Psoas muscle (tissue), 8 donors: ENCODE data around the gene MAP4K4. TPM values are rescaled to one million over a fixed set of nuclear protein-coding genes. Genes with fewer than 3 reads are reported as not detected.

Experiments used
- ATAC-seq, 4 donors: fragments of 200-7000 bp; cut with Tn5 transposase; one replicate each; pipeline ENCODE4 v1.9.1; 2020; ENCODE audit warnings: moderate library complexity in 3 of 4, mild to moderate bottlenecking in 2 of 4
- DNase-seq, 2 donors: peaks; one replicate each; pipeline ENCODE4 v3.0.0-alpha.2; 2020
- H3K27ac ChIP-seq: fragments of 200-600 bp; one replicate; pipeline ENCODE4 v1.8.0; 2022
- H3K27me3 ChIP-seq, 3 donors: fragments of 200-600 bp in 1 of 3; one replicate each; pipeline versions ENCODE4 v1.6.1 to v1.8.0; 2013 to 2022; ENCODE audit warnings: low read length in 2 of 3, mild to moderate bottlenecking in 2 of 3, moderate library complexity in 1 of 3; ENCODE audit not compliant: insufficient read depth in 3 of 3
- H3K36me3 ChIP-seq, 2 donors: fragments of 200-600 bp in 1 of 2; one replicate each; pipeline versions ENCODE4 v1.6.1 to v1.8.0; 2013 to 2022; ENCODE audit warnings: low read depth in 1 of 2, mild to moderate bottlenecking in 1 of 2, moderate library complexity in 1 of 2; ENCODE audit not compliant: insufficient read depth in 1 of 2
- H3K4me1 ChIP-seq: fragments of 200-600 bp; one replicate; pipeline ENCODE4 v1.8.0; 2022
- H3K4me3 ChIP-seq: fragments of 200-600 bp; one replicate; pipeline ENCODE4 v1.8.0; 2022; ENCODE audit warnings: mild to moderate bottlenecking
- H3K9me3 ChIP-seq: fragments of 200-600 bp; one replicate; pipeline ENCODE4 v1.8.0; 2022
- WGBS, 3 donors: extraction: QIAGEN DNeasy Blood & Tissue Kit; methylation state at CpG; one replicate each; pipeline versions ENCODE4 v1.1.6 to v1.1.7; 2013; 5-methylcytosine and 5-hydroxymethylcytosine counted together
- intact Hi-C, 2 donors: fragments of 100-400 bp; cut with DNase I; formaldehyde crosslinking; loops; one replicate each; pipeline versions ENCODE4 v1.11.0 to v1.14.2; 2022
- polyA plus RNA-seq, 3 donors: library from polyadenylated mRNA; stranded (reverse); fragments of 200-250 nt; gene quantifications; one replicate each; pipeline ENCODE4 v1.2.3, GENCODE V29; 2013
- total RNA-seq, 4 donors: library from RNA; stranded (reverse); fragmentation: NEBNext Ultra II Directional in 2 of 4; extraction: Animal tissue kit (Norgen Biotek cat#: 25700) in 2 of 4; gene quantifications; one replicate each; pipeline versions ENCODE4 v1.2.1 to v1.2.4, GENCODE V29; 2021 to 2023
- TF ChIP-seq, protein P1 (sequence below): fragments of 200-600 bp; IDR thresholded peaks from one replicate; pipeline ENCODE4 v1.8.0; 2022; ENCODE audit warnings: antibody characterized with exemption
- donor health status: healthy with polysubstance abuse.
- donor health status: DM: no; HTN: no; CAD: no; lungs with moderate emphysema.
- donor health status: Bipolar disorder and iron deficiency.
- donor health status: healthy.
- donor health status: DM: yes; HTN: yes; CAD: no.
- donor health status: DM: no; HTN: no; CAD: no.
- donor health status: DM: no; HTN: no; CAD: no.
- donor health status: DM: yes; HTN: yes; CAD: no.

Gene MAP4K4
- total and polyA plus RNA-seq, 7 donors = 20.1 to 99.9 (median 80.4) TPM

DNA sequence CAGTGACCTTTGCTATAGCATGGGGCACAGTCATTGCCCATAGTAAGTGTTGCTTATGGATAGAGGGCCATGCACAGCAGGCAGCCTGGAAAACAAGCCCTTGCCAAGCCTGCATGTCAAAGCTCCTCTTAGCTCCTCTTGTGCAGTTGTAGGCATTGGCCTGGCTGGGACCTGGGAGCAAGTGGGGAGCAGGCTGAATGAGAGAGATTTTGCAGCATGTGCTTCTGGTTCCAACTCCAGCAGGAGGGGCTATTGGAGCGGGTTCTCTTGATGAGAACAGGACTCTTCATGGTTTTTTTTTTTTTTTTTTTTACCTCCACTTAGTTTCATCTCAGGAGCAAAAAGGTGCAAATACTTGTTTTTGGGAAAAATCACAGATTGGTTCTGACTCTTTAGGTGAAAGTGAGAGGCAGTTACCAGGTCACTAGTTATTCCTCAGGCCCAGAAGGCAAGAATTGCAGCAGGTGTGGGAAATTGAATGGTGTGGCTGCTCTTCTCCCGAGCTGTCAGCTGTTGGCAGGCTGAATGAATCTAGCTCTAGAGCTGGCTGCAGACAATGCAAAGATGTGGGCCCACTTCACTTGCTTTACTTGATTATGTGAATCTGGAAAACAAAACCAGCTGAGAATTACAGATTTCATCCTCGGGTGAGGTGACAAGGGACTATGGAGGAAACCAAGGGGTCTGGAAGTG is 95.9 kb downstream of the MAP4K4 start:
- no peak overlapping the region for H3K27ac ChIP-seq
- H3K36me3 ChIP-seq = peaks cover 0 to 2% of the 10 kb centered on the region in 2 donors
- WGBS, 3 donors = 43 to 52% (median 44%) methylated on average over 3 of the region's 3 CpGs
- H3K9me3 ChIP-seq = no peaks in the 10 kb centered on the region
- DNase-seq (no peak), ATAC-seq (no peak)
- H3K27me3 ChIP-seq = no peaks in the 10 kb centered on the region
- peaks cover 30% of the 10 kb centered on the region for H3K4me1 ChIP-seq
- no peak overlapping the region for H3K4me3 ChIP-seq
- TF ChIP-seq, protein P1, sequence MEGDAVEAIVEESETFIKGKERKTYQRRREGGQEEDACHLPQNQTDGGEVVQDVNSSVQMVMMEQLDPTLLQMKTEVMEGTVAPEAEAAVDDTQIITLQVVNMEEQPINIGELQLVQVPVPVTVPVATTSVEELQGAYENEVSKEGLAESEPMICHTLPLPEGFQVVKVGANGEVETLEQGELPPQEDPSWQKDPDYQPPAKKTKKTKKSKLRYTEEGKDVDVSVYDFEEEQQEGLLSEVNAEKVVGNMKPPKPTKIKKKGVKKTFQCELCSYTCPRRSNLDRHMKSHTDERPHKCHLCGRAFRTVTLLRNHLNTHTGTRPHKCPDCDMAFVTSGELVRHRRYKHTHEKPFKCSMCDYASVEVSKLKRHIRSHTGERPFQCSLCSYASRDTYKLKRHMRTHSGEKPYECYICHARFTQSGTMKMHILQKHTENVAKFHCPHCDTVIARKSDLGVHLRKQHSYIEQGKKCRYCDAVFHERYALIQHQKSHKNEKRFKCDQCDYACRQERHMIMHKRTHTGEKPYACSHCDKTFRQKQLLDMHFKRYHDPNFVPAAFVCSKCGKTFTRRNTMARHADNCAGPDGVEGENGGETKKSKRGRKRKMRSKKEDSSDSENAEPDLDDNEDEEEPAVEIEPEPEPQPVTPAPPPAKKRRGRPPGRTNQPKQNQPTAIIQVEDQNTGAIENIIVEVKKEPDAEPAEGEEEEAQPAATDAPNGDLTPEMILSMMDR = no peak
- intact Hi-C loops = no loop called here

DNA sequence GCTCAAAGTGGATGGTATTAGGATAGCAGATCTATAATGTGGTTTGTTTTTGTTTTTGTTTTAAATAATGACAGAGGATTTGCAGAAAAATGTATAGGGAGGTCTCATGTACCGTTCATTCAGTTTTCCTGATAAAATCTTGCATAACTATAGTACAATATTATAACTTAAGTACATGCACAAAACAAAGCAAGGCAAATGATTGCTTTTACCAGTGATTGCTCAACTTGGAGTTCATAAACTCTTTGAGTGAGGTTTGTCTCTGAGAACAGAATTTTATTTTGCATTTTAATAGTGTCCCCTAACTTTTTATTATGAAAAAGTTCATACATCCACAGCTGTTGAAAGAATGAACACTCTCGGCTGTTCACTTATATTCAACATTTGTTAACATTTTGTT is 96.6 kb downstream of the MAP4K4 start:
- TF ChIP-seq, protein P1 = no peak
- Histone ChIP-seq H3K4me3 (no peak overlapping the region), H3K9me3 (no peaks in the 10 kb centered on the region), H3K4me1 (peaks cover 30% of the 10 kb centered on the region), H3K27ac (no peak overlapping the region), H3K27me3 (no peaks in the 10 kb centered on the region), H3K36me3 (peaks cover 0 to 2% of the 10 kb centered on the region in 2 donors)
- WGBS, 3 donors = 73 to 81% (median 79%) methylated on average over 2 of the region's 2 CpGs
- no peak for ATAC-seq
- DNase-seq = no peak
- intact Hi-C loops = no loop called here

DNA sequence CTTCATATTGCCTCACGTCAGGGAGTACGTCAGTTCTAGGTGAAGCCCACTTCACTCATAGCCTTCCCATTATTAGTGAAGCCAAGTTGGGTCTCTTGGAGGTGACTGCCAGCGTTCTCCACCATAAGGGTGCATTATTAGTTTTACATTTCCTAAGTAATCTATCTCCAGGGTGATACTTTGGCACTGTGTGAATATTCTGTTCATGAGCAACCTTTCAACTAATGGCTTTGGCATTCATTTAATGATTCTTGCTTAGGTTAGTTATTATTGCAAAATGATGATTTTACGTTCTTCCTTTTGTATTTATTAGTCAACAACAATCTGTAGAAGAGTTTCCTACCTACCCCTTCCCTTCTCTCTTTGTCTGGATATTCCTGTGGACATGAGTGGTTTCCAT is 97.5 kb downstream of the MAP4K4 start:
- Histone ChIP-seq H3K27ac (no peak overlapping the region), H3K27me3 (no peaks in the 10 kb centered on the region)
- 91 to 95% (median 92%) methylated on average over 4 of the region's 4 CpGs for WGBS, 3 donors

DNA sequence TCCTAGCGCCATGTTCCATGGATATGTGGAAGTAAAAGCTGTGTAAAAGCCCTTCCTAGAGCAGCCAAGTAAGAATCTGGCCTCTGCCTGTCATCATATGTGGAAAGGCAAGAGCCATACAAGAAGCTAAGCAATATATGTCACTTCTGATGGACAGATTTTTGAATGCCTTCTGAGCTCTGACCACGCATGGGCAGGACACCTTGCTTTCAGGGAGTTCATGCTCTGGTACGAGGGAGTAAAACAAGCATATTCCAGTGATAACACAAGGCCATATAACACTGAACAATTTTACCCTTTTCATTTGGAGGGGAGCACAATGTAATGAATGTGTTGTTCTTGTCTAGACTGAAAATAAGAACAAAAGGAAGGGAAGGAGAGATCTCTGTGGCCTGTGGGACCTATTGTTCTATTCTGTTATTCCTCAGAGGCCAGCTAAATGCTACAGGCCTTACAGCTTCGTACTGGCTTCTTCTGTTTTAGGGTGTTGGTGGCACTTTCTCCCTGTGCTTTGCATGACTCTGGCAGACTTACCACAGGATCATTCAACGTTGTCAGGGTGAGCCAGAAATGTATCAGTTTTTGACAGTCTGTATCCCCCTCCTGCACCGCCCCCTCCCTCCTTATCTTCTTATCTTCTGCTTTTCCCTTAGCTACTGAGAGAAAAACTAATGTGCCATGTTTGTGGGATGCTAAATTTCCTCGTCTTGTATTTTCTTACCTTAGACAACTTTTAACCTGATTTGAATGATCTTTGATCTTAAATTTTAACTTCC is 99.5 kb downstream of the MAP4K4 start:
- no peak for DNase-seq
- TF ChIP-seq, protein P1 = no peak
- no peaks in the 10 kb centered on the region for H3K36me3 ChIP-seq
- no peaks in the 10 kb centered on the region for H3K27me3 ChIP-seq
- no peak for ATAC-seq
- intact Hi-C loops = no loop called here
- H3K4me1 ChIP-seq = peaks cover 20% of the 10 kb centered on the region
- H3K27ac ChIP-seq = no peak overlapping the region
- no peaks in the 10 kb centered on the region for H3K9me3 ChIP-seq
- no peak overlapping the region for H3K4me3 ChIP-seq
- WGBS, 3 donors = 85 to 86% (median 86%) methylated on average over 7 of the region's 7 CpGs

More for the DNA sequence above, 97.5 kb downstream of the MAP4K4 start:
- TF ChIP-seq, protein P1 = no peak
- intact Hi-C loops = no loop called here
- Histone ChIP-seq H3K4me1 (peaks cover 21% of the 10 kb centered on the region), H3K4me3 (no peak overlapping the region), H3K36me3 (peaks cover 0 to 2% of the 10 kb centered on the region in 2 donors), H3K9me3 (no peaks in the 10 kb centered on the region)
- DNase-seq (no peak), ATAC-seq (no peak)
